Hematopoietic multipotent progenitor cell treated with erythropoietin and hydrocortisone succinate and interleukin-3 and kit ligand, for 6 days (in vitro differentiated cells): ENCODE data around the gene LRG1.

Experiments used
- DNase-seq: peaks from one replicate; pipeline ENCODE4 v3.0.0-alpha.2; 2015

Gene LRG1

DNA sequence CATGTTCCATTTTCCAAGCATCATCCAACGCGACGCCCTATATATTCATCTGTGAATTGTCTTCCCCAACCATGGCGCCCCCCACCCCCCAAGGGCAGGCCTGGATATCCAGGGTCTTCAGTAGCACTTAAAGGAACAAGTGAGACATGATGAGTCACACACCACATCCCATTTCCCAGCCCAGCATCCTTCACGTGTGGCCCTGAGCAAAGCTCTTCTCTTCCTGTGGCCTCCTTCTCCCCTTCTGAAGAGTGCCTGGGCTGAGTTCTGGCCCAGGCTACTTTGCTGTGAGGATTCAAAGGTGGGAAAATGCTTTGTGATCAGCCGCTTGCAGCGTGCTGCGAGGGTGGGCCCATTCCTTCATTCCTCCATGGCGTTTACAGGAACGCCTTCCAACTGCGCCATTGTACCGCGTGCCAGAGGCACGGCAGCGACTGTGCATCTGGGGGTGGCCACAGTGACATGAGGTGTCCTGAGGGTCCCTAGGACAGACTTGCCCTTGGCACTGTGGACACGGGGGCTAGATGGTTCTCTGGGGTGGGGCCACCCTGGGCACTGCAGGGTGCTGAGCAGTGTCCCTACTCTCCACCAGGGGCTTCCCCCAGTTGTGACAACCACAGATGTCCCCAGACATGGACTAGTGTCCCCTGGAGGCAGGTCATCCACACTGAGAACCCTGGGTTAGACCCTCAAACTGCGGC lies 33.2 kb downstream of the LRG1 start:
- no peak for DNase-seq

DNA sequence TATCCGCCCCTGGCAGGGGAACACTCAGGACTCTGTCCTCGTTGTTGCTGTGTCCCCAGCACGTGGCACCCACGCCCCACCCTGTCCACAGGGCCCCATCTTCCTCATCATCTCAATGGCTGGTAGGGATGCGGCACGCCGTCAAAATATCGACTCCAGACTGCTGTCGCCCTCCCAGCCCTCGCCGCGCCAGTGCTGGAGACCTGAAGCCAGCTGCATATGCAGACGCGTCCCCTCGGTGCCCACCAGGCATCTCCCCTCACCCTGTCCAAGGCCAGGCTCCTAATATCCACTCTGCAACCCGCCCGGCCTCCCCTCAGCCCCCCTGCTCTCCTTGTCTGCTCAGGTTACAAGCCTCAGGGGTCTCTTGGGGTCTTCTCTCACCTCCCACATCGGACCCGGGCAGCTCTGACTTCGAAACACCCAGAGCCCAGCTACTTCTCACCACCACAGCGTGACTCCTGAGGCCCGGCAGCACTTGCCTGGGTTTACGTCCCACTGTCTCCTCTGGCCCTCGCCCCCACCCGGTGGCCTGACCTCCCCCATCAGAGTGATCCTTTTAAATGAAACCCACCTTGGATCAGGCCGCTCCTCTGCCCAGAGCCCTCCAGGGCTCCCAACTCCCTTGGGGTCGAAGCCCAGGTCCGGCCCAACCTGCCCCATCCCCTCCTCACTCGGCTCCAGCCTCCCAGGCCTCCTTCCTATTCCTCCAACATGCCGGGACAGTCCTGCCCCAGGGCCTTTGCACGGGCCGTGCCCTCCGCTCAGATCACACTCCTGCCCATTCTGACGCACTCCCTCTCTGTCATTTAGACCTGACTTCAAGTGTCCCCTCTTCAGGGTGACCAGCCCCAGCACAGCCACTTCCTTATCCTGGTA lies 34.0 kb downstream of the LRG1 start:
- DNase-seq: no peak

DNA sequence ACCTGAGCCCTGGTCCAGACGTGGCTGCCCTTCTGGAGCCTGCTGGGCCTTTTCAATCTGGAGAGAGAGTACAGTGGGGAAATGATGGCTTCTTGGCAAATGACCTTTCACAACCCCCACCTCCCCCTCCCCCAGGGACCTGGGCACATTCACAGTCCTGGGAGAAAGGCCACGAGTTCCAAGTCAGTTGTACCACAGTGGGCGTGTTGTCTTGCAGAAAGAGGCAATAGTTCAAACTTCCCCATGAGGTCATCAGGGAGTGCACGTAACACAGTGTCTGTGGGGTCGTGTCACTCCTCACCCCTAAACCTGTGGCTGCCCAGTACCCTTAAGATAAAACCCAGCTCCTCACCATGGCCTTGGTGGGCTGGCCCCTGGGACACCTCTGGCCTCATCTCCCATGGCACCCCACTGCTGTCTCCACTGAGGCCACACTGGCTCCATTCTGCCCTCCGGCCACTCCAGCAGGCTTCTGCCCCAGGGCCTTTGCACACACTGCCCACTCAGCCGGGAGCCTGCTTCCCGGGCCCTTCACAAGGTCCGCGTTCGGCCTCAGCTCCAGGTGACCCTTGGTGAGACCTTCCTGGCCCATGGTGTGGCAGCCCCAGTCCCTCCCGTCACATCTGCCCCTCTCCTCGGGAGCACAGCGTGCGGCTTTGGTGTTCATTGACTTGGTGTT lies 34.8 kb downstream of the LRG1 start:
- no peak for DNase-seq

DNA sequence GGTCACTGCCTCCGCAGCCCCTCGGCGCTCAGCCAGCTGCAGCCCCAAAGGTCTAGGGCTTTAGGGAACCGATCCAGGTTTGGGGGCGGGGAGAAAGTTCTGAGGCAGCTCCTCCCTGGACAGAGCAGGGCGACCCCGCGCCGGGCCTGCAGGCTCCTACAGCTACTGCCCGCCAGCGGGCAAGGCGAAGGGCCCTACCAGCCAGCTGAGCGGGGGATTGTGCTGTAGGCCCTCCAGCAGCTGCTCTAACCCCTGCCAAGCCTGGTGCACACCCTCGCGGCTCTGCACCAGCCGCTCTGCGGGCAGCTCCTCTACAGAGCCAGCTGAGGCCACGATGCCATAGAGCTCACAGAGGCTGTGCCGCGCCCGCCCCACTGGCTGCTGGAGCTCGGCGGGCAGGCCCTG lies 35.5 kb downstream of the LRG1 start:
- no peak for DNase-seq

DNA sequence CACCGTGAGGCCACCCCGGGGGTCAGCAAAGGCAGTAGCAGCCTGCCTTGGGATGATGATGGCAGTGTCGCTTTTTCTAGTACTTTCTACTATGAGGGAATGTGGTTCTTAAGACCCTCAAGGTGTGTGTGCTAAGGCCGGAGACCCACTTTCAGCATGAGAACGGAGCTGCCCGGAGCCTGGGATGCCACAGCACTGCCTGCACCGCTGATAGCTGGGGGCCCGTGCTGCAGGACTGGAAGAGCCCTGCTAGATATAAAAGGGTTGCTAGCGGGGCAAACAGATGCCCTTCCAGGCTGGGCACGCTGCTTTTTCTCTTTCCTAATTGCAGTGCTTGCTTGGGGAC lies 36.0 kb downstream of the LRG1 start:
- no peak for DNase-seq

DNA sequence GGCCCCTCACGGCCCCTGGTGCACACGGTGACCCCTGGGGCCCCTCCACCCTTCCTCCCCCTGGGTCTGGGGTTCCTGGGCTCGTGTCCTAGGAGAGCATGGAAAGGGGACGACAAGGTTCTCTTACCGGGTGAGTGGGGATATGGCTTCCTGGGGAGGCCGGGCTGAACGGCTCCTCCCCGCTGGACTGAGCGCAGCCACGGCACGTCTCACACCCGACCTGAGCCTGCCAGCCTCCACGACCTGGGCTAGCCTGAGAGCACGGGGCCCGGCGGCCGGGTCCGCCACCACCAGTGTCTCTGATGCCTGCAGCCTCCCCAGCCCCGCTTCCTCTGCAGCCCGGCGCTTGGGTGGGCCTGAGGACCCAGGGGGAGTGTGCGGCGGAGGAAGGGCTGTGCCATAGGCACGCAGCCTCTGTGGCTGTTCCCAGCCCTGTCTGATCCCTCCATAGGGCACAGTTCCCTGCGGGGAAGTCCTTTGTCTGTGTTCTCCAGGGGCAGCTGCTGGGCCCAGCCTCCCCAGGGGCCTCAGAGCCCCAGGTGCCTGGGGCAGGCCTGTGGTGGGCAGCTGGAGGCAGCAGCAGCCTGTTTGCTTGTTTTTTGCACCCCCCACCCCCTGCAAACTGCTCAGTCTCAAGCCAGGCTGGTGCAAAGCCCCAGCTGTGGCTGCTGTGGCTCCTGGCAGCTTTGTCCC lies 36.6 kb downstream of the LRG1 start:
- no peak for DNase-seq

DNA sequence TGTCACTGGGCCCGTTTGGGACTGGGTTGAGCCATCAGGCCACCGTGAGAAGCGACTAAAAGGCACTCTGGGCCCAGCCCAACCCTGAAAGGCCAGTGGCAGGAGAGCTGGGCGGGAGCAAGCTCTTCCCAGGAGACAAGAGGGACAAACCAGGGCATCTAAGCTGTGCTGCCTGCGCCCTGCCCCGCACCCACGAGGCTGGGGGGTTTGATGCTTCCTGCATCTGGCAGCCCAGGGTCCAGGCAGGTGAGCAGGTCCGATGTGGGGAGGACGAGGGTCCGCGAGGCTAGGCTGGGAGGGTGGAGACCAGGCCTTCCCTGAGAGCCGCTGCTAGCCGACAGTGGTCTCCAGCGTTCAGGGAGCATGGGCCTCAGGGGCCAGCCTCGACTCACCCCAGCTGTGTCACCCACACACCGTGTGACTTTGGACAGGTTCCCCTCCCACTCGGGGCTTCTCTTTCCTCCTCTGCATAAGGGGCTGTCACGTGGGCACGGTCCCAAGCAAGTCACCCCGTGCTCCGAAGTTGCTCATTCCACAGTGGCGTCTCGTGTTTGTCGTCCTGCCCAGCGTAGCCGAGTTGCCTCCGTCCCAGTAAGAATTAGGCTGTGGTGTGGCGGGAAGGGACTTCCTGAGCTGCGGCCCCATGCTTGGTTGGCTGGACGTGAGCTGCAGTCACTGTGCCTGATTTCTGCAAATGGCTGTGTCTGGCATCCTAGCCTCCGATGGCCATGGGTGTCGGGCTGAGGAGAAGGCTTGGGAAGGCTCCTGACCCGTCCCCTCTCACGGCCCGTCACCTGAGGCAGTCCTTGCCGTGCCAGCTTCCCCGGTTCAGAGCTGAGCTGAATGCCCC lies 37.3 kb downstream of the LRG1 start:
- no peak for DNase-seq

DNA sequence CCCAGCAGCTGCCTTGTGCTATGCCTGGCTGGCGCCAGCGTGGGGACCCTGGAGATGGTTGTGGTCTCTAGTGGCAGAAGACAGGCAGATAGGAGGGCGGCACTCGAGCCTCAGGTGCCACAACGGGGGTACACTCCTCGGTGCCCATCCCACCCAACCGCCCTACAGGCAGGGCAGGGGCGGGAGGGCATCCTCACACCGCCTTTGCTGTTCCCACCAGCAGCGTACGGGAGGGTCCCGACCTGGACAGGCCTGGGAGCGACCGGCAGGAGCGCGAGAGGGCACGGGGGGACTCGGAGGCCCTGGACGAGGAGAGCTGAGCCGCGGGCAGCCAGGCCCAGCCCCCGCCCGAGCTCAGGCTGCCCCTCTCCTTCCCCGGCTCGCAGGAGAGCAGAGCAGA lies 38.1 kb downstream of the LRG1 start:
- no peak for DNase-seq

DNA sequence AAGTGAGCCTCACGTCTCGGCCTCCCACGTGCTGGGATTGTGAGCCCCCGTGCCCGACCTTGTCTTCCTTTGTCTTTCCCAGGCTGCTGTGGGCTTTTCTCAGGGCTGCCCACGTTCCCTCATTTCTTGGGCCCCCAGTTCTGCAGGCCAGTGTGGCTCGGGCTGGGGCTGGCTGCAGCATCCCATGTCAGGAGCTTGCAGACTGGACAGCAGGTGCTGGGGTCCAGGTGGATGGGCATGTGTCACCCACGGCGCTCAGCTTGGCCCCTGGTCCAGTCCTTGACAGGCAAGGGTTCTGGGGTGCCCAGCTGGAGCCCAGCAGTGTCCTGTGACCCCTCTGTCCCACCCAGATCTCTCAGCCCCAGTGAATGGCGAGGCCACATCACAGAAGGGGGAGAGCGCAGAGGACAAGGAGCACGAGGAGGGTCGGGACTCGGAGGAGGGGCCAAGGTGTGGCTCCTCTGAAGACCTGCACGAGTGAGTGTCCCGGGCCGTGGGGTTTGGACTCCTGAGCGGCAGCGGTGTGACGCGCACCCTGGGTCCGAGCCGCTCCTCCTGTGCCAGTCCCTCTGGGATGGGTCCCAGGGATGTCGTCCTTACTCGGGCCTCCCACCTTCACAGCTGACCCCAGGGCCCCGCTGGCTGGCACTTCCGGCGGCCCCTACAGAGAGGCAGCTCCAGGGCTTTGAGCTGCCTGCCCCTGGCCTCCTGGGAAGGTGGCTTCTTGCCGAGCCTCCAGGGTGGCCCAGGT lies 38.8 kb downstream of the LRG1 start:
- DNase-seq: no peak

DNA sequence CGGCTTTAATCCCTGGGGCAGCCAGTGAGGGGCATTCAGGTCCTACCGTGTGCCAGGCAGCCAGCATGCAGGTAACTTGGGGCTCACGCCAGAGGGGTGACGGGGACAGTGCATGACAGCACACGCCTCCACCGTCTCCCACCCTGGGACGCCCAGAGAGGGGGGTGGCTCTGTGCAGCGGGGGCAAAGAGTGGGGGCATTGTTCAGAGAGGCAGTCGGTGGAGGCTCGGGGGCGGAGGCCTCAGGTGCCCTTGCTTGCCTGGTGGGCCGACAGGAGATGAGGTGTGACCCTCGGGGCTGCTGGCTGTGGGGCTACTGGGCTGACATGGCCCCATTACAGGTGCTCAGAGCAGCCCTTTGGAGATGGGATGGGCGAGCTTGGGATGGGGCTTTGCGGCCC lies 40.0 kb downstream of the LRG1 start:
- DNase-seq: no peak

DNA sequence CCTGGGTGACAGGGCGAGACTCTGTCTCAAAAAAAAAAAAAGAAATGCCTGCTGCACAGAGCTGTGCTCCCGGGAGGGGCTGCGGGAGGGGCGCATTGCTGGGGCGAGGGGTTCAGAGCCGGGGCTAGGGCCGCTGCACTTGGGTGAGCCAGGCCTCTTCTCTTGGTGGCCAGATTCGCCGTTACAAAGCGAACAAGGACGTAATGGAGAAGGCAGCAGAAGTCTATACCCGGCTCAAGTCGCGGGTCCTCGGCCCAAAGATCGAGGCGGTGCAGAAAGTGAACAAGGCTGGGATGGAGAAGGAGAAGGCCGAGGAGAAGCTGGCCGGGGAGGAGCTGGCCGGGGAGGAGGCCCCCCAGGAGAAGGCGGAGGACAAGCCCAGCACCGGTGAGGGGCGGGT lies 40.5 kb downstream of the LRG1 start:
- no peak for DNase-seq

DNA sequence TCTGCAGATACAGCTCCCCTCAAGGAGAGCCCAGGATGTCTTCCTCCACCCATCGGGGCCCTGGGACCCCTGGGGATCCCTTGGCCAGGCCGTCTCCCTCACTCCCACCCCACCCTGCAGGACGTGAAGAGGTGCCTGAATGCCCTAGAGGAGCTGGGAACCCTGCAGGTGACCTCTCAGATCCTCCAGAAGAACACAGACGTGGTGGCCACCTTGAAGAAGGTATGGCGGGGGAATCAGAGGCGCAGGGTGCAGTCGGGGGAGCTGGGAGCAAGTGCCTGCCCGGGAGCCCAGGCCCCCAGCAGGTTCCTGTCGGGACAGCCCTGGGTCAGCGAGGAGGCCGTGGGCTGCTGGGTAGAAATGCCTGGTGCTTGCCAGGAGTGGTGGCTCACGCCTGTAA lies 41.1 kb downstream of the LRG1 start:
- no peak for DNase-seq

DNA sequence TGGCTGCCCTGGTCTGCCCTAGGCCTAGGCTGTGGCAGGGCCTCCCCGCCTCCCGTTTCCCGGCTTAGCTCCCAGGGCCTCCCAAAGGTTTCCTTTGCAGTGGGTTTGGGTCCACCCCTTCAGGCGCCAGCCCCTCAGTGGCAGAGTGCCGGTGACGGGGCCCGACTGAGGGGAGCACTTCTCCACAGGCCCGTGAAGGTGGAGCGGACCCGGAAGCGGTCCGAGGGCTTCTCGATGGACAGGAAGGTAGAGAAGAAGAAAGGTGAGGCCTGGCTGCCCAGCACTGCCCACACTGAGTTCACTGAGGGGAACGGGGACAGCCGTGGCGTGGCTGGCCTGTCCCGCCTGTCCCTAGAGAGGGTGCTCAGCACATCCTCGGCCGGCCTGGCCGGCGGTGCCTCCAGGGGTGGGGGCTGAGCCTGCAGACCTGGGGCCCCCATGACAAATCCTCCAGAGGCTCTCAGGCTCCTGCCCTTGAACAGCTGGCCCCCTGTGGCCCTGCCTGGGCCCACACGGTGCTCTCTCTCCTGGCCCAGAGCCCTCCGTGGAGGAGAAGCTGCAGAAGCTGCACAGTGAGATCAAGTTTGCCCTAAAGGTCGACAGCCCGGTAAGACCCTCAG lies 42.0 kb downstream of the LRG1 start:
- DNase-seq: no peak

DNA sequence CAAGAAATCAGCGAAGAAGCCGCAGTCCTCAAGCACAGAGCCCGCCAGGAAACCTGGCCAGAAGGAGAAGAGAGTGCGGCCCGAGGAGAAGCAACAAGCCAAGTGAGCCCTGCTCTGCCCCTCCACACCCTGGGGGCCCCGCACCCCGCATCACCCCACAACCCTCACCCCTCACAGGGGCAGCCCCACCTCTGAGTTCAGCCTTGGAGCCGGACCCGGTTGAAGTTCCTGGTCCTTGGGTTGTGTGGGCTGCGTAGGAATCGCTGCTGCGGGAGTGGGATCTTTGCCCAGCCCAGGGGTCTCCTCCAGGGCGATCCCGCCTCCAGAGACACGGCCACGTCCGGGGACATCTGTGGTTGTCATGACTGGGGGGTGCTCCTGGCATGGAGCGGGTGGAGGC lies 43.5 kb downstream of the LRG1 start:
- DNase-seq: no peak

DNA sequence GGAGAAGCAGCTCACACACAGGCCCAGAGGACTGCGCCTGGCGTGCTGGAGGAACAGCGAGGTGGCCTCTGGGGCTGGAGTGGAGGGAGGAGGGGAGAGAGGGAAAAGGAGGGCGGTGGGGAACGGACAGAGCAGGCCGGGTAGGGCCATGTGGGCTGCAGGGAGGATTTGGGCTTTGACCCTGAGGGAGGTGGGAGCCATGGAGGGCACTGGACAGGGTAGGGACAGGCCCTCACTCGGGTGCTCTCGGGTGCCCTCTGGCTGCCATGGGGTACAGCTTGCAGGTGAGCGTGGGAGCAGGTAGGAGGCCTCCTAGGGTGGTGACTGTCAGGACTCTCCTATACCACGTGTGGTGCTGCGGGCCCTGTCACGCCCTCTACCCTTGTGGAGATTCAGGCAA lies 44.4 kb downstream of the LRG1 start:
- DNase-seq: no peak

DNA sequence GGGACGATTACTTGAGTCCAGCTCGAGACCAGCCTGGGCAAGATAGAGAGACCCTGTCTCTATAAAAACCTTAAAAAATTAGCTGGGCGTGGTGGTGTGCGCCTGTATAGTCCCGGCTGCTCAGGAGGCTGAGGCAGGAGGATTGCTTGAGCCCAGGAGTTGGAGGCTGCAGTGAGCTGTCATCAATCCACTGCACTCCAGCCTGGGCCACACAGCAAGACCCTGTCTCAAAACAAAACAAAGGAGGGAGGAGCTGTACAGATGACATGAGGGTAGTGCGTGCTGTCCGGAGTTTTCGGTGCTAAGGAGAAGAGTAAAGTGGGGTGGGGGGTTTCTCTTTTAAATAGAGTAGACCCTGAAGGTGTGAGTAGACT lies 45.2 kb downstream of the LRG1 start:
- DNase-seq: no peak

DNA sequence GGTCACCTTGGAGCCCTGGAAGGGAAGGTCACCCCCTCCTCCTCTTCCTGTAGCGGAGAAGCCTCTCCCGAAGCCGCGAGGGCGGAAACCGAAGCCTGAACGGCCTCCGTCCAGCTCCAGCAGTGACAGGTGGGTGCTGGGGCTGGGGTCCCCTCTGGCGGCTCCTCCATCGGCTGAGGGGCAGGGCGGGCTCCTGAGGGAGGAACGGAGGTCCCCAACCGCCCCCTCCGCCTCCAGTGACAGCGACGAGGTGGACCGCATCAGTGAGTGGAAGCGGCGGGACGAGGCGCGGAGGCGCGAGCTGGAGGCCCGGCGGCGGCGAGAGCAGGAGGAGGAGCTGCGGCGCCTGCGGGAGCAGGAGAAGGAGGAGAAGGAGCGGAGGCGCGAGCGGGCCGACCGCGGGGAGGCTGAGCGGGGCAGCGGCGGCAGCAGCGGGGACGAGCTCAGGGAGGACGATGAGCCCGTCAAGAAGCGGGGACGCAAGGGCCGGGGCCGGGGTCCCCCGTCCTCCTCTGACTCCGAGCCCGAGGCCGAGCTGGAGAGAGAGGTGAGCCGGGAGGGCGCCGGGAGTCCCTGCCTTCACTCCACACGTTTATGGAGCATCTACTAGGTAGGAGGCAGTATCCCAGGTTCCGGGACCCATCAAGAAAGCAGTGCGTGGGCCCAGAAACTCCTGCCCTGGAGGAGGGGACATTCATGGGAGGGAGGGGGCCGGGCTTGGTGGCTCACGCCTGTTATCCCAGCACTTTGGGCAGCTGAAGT lies 45.7 kb downstream of the LRG1 start:
- DNase-seq: no peak

DNA sequence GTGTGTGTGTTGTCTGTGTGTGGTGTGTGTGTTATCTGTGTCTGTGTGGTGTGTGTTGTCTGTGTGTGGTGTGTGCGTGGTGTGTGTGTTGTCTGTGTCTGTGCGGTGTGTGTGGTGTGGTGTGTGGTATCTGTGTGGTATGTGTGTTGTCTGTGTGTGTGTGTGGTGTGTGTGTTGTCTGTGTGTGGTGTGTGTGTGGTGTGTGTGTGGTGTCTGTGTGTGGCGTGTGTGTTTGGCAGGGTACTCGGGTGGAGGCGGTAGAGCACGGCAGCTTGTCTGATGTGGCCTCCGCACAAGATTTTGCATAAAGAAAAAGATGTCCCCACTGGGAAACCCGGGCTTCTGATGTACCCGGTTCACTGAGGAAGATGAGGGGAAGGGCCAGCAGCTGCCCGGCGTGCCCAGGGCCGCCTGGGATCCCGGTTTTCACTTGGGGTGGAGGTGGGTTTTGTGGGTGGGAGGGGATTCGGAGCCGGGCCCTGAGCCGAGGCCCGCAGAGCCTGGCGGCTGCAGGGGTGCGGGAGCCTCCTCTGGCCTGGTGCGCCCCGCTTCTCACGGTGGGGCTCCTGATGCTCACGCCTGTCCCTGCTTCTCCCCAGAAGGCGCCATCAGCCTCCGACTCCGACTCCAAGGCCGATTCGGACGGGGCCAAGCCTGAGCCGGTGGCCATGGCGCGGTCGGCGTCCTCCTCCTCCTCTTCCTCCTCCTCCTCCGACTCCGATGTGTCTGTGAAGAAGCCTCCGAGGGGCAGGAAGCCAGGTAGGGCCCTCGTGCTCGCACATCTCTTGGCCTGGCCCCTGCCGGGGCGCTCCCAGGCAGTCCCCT lies 46.5 kb downstream of the LRG1 start:
- no peak for DNase-seq

DNA sequence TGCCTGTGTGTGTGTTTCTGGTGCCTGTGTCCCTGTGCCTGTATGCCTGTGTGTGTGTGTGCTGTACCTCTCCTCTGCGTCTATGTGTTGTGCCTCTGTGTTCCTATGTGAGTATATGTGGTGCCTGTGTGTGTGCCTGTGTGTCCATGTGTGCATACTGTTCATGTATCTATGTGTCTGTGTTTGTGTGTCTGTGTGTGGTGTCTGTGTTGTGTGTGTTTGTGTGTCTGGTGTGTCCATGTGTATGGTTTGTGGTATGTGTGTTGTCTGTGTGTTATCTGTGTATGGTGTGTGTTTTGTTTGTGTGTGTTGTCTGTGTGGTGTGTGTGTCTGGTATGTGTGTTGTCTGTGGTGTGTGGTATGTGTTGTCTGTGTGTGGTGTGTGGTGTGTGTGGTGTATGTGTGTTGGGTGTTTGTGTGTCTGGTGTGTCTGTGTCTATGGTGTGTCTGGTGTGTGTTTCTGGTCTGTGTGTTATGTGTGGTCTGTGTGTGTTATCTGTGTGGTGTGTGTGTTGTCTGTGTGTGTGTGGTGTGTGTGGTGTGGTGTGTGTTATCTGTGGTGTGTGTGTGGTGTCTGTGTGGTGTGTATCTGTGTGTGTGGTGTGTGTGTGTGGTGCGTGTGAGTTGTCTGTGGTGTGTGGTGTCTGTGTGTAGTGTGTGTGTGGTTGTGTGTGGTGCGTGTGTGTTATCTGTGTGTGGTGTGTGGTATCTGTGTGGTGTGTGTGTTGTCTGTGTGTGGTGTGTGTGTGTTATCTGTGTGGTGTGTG lies 47.3 kb downstream of the LRG1 start:
- no peak for DNase-seq
